ENCODE data around the gene CGB8. TPM values are rescaled to one million over a fixed set of nuclear protein-coding genes. Genes with fewer than 3 reads are reported as not detected.

The CGB8 gene
- total and polyA plus RNA-seq, 2 of the 8 experiments (the other 6 are each of a cell fraction or from before 2014, with no cell fraction given): 0.09 TPM; not detected in 1

- no peak overlapping the region for H2BK120ac ChIP-seq (replicated peaks; ENCODE audit: low read depth, low read length)
- no peak overlapping the region for H3K14ac ChIP-seq (ENCODE audit: insufficient read length)
- WGBS, 2 experiments (ENCODE audit: extremely low coverage in 1 of 2, insufficient coverage in 1 of 2, insufficient read length in 1 of 2, insufficient replicate concordance in 2 of 2, low coverage in 1 of 2, low lambda C conversion rate in 2 of 2, missing lambda C conversion rate in 1 of 2): 81% methylated on average over 17 of the region's 18 CpGs; no CpG with 5 or more reads in 1 of the 2 experiments
- ChIA-PET CTCF (ENCODE audit: partially characterized antibody) (interaction anchor here (0.6 to 6.2 kb wide), 6 partner anchors 12 to 215 kb away, joined by 3 to 66 read pairs (median 3); partner anchors contain the start of gene CGB2), POLR2A (ENCODE audit: partially characterized antibody) (interaction anchor here (0.9 to 2.2 kb wide), 3 partner anchors 9 to 12 kb away, joined by 3 to 8 read pairs (median 3); no protein-coding TSS in a partner anchor)
- FAIRE-seq (no peak), DNase-seq (ENCODE audit: low read depth in 1 of 2, low spot score in 2 of 2) (no peak)
- H3K9ac ChIP-seq (replicated peaks in 1 of 4; ENCODE audit: extremely low read depth in 1 of 4, low read depth in 3 of 4, low read length in 3 of 4): no peak overlapping the region
- peaks cover 15 to 40% (median 31%) of the 10 kb centered on the region in 4 experiments; a peak in 7 of 8 replicates for H3K36me3 ChIP-seq (ENCODE audit: control insufficient read depth in 2 of 4, insufficient read depth in 4 of 4, low read length in 3 of 4)
- no peak overlapping the region for H2AFZ ChIP-seq (ENCODE audit: low read length)
- no peaks in the 10 kb centered on the region for H3K9me3 ChIP-seq (ENCODE audit: insufficient read depth in 2 of 2, low read depth in 1 of 2, low read length in 1 of 2)
- H3K4me1 ChIP-seq (replicated peaks in 1 of 4; ENCODE audit: control insufficient read depth in 3 of 4, insufficient read depth in 4 of 4, low read length in 3 of 4): no peaks in the 10 kb centered on the region
- H3K4ac ChIP-seq (replicated peaks; ENCODE audit: insufficient read length, low read depth, low read length): no peak overlapping the region
- H3K56ac ChIP-seq (replicated peaks; ENCODE audit: insufficient read length, low read depth, low read length): no peak overlapping the region
- H2BK12ac ChIP-seq (ENCODE audit: low read depth, low read length): no peak overlapping the region
- H3K18ac ChIP-seq (ENCODE audit: extremely low read depth, low read length): no peak overlapping the region
- peaks cover 2% of the 10 kb centered on the region; the same call in 1 of the 2 replicates for H3K79me1 ChIP-seq (ENCODE audit: low read depth, low read length)
- no peak overlapping the region for H3K4me3 ChIP-seq (ENCODE audit: extremely low read depth in 1 of 4, insufficient read depth in 2 of 4, low read depth in 3 of 4, low read length in 4 of 4)
- peaks cover 3 to 9% of the 10 kb centered on the region in 2 experiments for H4K20me1 ChIP-seq (replicated peaks in 1 of 2; ENCODE audit: control insufficient read depth in 1 of 2, insufficient read depth in 2 of 2, low read length in 2 of 2)
- H3K23me2 ChIP-seq (ENCODE audit: low read depth, low read length): no peaks in the 10 kb centered on the region
- no peak overlapping the region for H2BK15ac ChIP-seq (ENCODE audit: low read length)
- no peak overlapping the region for H2BK5ac ChIP-seq (ENCODE audit: low read depth, low read length)
- no peaks in the 10 kb centered on the region for H3K79me2 ChIP-seq (ENCODE audit: control insufficient read depth in 1 of 2, insufficient read depth in 2 of 2, low read length in 2 of 2)
- H2AK5ac ChIP-seq (ENCODE audit: low read depth, low read length): no peak overlapping the region
- H2BK20ac ChIP-seq (ENCODE audit: low read length): no peak overlapping the region
- no peaks in the 10 kb centered on the region for H3K27me3 ChIP-seq (replicated peaks in 1 of 4; ENCODE audit: control insufficient read depth in 3 of 4, extremely low read depth in 1 of 4, insufficient read depth in 3 of 4, low read length in 3 of 4)
- no peak overlapping the region for H4K8ac ChIP-seq (ENCODE audit: extremely low read depth, insufficient read depth, low read length)
- no peak overlapping the region for H3K23ac ChIP-seq (ENCODE audit: insufficient read length)
- no peak overlapping the region for H3K27ac ChIP-seq (ENCODE audit: low read depth, low read length)
- H4K91ac ChIP-seq (replicated peaks; ENCODE audit: insufficient read length, low read length): no peak overlapping the region
- no peak overlapping the region for H4K5ac ChIP-seq (ENCODE audit: insufficient read length, low read depth, low read length)
- no peak for TF ChIP-seq POU5F1 (IDR thresholded peaks at IDR 0.05; ENCODE audit: low read depth, low read length)
- TF ChIP-seq, protein P1, sequence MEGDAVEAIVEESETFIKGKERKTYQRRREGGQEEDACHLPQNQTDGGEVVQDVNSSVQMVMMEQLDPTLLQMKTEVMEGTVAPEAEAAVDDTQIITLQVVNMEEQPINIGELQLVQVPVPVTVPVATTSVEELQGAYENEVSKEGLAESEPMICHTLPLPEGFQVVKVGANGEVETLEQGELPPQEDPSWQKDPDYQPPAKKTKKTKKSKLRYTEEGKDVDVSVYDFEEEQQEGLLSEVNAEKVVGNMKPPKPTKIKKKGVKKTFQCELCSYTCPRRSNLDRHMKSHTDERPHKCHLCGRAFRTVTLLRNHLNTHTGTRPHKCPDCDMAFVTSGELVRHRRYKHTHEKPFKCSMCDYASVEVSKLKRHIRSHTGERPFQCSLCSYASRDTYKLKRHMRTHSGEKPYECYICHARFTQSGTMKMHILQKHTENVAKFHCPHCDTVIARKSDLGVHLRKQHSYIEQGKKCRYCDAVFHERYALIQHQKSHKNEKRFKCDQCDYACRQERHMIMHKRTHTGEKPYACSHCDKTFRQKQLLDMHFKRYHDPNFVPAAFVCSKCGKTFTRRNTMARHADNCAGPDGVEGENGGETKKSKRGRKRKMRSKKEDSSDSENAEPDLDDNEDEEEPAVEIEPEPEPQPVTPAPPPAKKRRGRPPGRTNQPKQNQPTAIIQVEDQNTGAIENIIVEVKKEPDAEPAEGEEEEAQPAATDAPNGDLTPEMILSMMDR (IDR thresholded peaks at IDR 0.05; ENCODE audit: control extremely low read depth in 1 of 3, insufficient read depth in 1 of 3, low read depth in 1 of 3, low read length in 3 of 3): no peak
- no peak for TF ChIP-seq SUZ12 (IDR thresholded peaks at IDR 0.05; ENCODE audit: low read length)
- no peak overlapping the region for H3K4me2 ChIP-seq (ENCODE audit: insufficient read depth in 1 of 2, low read depth in 2 of 2, low read length in 2 of 2)
Observed at GRCh38 chr19:49010453-49010852, 38.5 kb downstream of the CGB8 start.

Measured in H1 (cell line).